ENCODE measurements around the gene TSKU.
A peak's percentile ranks its signal among the peaks of the same experiment; 100 is the strongest.

The TSKU gene

GRCh38 chr11:76835036-76835435, 51.9 kb downstream of the TSKU start:
- no peak overlapping the region for H3K4me3 ChIP-seq (ENCODE audit: low read length)
- DNase-seq (ENCODE audit: low read depth, low spot score), result no peak

GRCh38 chr11:76835928-76836612, 52.9 kb downstream of the TSKU start:
- H3K4me3 ChIP-seq (ENCODE audit: low read length), result no peak overlapping the region
- DNase-seq (ENCODE audit: low read depth, low spot score), result no peak

GRCh38 chr11:76836613-76837291, 53.6 kb downstream of the TSKU start:
- H3K4me3 ChIP-seq (ENCODE audit: low read length), result no peak overlapping the region
- no peak for DNase-seq (ENCODE audit: low read depth, low spot score)

GRCh38 chr11:76837696-76838677, 54.8 kb downstream of the TSKU start:
- DNase-seq (ENCODE audit: low read depth, low spot score), result no peak
- no peak overlapping the region for H3K4me3 ChIP-seq (ENCODE audit: low read length)

- DNase-seq (ENCODE audit: low read depth, low spot score), result no peak
- H3K4me3 ChIP-seq (ENCODE audit: low read length), result no peak overlapping the region
Observed at GRCh38 chr11:76838678-76839068, 55.5 kb downstream of the TSKU start.

GRCh38 chr11:76839311-76839710, 56.2 kb downstream of the TSKU start:
- no peak for DNase-seq (ENCODE audit: low read depth, low spot score)
- H3K4me3 ChIP-seq (ENCODE audit: low read length), result no peak overlapping the region

- H3K4me3 ChIP-seq (ENCODE audit: low read length), result no peak overlapping the region
- peak; percentile 18 for DNase-seq (ENCODE audit: low read depth, low spot score)
Observed at GRCh38 chr11:76841923-76842452, 58.8 kb downstream of the TSKU start.

GRCh38 chr11:76843907-76844306, 60.8 kb downstream of the TSKU start:
- no peak overlapping the region for H3K4me3 ChIP-seq (ENCODE audit: low read length)
- DNase-seq (ENCODE audit: low read depth, low spot score), result no peak

GRCh38 chr11:76844511-76844910, 61.4 kb downstream of the TSKU start:
- H3K4me3 ChIP-seq (ENCODE audit: low read length), result no peak overlapping the region
- no peak for DNase-seq (ENCODE audit: low read depth, low spot score)

GRCh38 chr11:76845069-76845468, 61.9 kb downstream of the TSKU start:
- no peak for DNase-seq (ENCODE audit: low read depth, low spot score)
- H3K4me3 ChIP-seq (ENCODE audit: low read length), result no peak overlapping the region

GRCh38 chr11:76846441-76846840, 63.3 kb downstream of the TSKU start:
- no peak for DNase-seq (ENCODE audit: low read depth, low spot score)
- H3K4me3 ChIP-seq (ENCODE audit: low read length), result no peak overlapping the region

Measured in Jurkat, Clone E6-1 (cell line).